HUES48 (cell line): ENCODE results near the gene PTPN3.

Experiments
- H3K27ac ChIP-seq: one replicate; pipeline ENCODE4 v1.7.0; 2013; ENCODE audit warnings: low read depth, low read length, inconsistent platforms
- H3K27me3 ChIP-seq: 2 replicates; pipeline ENCODE4 v1.6.1; 2013; ENCODE audit warnings: mild to moderate bottlenecking, low read length; ENCODE audit not compliant: control insufficient read depth, insufficient read depth
- H3K36me3 ChIP-seq: 2 replicates; pipeline ENCODE4 v1.6.1; 2013; ENCODE audit warnings: low read length; ENCODE audit not compliant: control insufficient read depth, insufficient read depth
- H3K4me1 ChIP-seq: 2 replicates; pipeline ENCODE4 v1.6.1; 2013; ENCODE audit warnings: mild to moderate bottlenecking, low read length; ENCODE audit not compliant: control insufficient read depth, insufficient read depth
- H3K4me3 ChIP-seq: 2 replicates; pipeline ENCODE4 v1.5.1; 2013; ENCODE audit warnings: mild to moderate bottlenecking, low read depth, low read length
- H3K9ac ChIP-seq: 2 replicates; pipeline ENCODE4 v1.6.1; 2013; ENCODE audit warnings: mild to moderate bottlenecking, low read depth, low read length, moderate library complexity
- H3K9me3 ChIP-seq: 2 replicates; pipeline ENCODE4 v1.6.1; 2013; ENCODE audit warnings: low read length; ENCODE audit not compliant: control insufficient read depth, insufficient read depth

PTPN3 gene

GRCh38 chr9:109488351-109488750 is 9.8 kb downstream of the PTPN3 start:
- Histone ChIP-seq H3K9ac (no peak overlapping the region), H3K4me3 (no peak overlapping the region), H3K36me3 (no peaks in the 10 kb centered on the region), H3K4me1 (no peaks in the 10 kb centered on the region), H3K27me3 (no peaks in the 10 kb centered on the region), H3K27ac (no peak overlapping the region), H3K9me3 (no peaks in the 10 kb centered on the region)

- Histone ChIP-seq H3K9me3 (no peaks in the 10 kb centered on the region), H3K36me3 (no peaks in the 10 kb centered on the region), H3K27me3 (no peaks in the 10 kb centered on the region), H3K4me1 (no peaks in the 10 kb centered on the region), H3K27ac (no peak overlapping the region), H3K4me3 (no peak overlapping the region), H3K9ac (no peak overlapping the region)
These were observed 10.9 kb downstream of the PTPN3 start for GRCh38 chr9:109487247-109487646.

- Histone ChIP-seq H3K4me3 (no peak overlapping the region), H3K27me3 (no peaks in the 10 kb centered on the region), H3K27ac (no peak overlapping the region), H3K9me3 (no peaks in the 10 kb centered on the region), H3K4me1 (no peaks in the 10 kb centered on the region), H3K36me3 (no peaks in the 10 kb centered on the region), H3K9ac (no peak overlapping the region)
These were observed 14.2 kb downstream of the PTPN3 start for GRCh38 chr9:109483744-109484429.

DNA sequence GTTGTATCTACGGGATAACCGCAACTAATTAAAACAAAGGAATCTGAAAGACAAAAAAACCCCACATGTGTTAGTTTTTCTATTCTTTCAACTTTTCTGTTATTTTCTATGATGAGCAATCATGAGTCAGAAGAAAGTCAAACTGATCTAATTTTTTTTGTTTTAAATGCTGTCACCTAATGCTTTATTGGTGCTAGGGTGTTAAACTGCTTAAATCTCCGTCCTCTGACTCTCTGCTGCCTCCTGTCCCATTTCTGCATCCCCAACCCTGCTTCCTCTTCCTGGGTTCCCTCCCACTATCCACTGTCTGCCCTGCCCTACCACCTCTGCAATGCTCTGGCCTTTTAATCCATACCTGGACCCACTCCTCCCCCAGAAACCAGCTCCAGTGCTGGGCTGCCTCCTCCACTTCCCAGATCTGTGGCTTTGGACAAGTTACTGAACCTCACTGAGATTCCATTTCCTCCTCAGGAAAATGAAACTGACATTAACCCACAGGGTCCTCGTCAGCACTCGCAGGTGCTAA is 15.7 kb downstream of the PTPN3 start:
- no peak overlapping the region for H3K4me3 ChIP-seq
- no peaks in the 10 kb centered on the region for H3K36me3 ChIP-seq
- H3K27ac ChIP-seq = no peak overlapping the region
- H3K27me3 ChIP-seq = no peaks in the 10 kb centered on the region
- H3K9ac ChIP-seq = no peak overlapping the region
- H3K4me1 ChIP-seq = no peaks in the 10 kb centered on the region
- H3K9me3 ChIP-seq = no peaks in the 10 kb centered on the region

- Histone ChIP-seq H3K9ac (no peak overlapping the region), H3K4me3 (no peak overlapping the region), H3K27ac (no peak overlapping the region), H3K9me3 (no peaks in the 10 kb centered on the region), H3K36me3 (no peaks in the 10 kb centered on the region), H3K27me3 (no peaks in the 10 kb centered on the region), H3K4me1 (no peaks in the 10 kb centered on the region)
These were observed 16.3 kb downstream of the PTPN3 start for GRCh38 chr9:109481856-109482255.

GRCh38 chr9:109479822-109480221 is 18.3 kb downstream of the PTPN3 start:
- H3K36me3 ChIP-seq = no peaks in the 10 kb centered on the region

DNA sequence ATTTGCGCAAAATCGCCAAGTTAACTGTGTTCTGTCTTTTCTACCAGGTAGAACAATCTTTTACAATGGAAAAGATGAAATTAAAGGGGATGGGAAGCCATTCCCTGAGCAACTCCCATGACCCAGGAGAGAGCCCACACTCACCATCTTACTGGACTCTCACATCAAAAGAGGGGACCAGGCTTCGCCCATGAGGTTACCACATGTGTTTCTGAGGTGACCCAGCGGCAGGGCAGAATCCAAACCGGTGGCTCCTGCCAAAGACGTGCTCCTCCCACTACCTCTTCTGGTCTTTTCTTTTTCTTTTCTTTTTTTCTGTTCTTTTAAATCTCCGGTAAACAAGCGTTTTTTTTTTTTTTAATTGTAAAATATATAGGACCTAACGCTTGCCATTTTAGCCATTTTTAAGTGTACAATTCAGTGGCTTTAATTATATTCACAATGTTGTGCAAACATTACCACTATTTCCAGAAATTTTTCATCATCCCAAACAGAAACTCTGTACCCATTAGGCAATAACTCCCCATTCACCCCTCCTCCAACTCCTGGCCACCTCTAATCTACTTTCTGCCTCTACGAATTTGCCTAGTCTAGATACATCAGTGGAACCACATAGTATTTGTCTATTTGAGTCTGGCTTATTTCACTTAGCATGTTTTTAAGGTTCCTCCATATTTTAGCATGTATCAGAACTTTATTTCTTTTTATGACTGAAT is 19.3 kb downstream of the PTPN3 start:
- H3K9ac ChIP-seq = no peak overlapping the region
- H3K27me3 ChIP-seq = no peaks in the 10 kb centered on the region
- H3K4me3 ChIP-seq = no peak overlapping the region
- no peaks in the 10 kb centered on the region for H3K36me3 ChIP-seq
- H3K9me3 ChIP-seq = no peaks in the 10 kb centered on the region
- H3K4me1 ChIP-seq = no peaks in the 10 kb centered on the region
- H3K27ac ChIP-seq = no peak overlapping the region

More at GRCh38 chr9:109479822-109480221, 18.3 kb downstream of the PTPN3 start:
- Histone ChIP-seq H3K27ac (no peak overlapping the region), H3K27me3 (no peaks in the 10 kb centered on the region), H3K4me1 (no peaks in the 10 kb centered on the region), H3K9me3 (no peaks in the 10 kb centered on the region), H3K9ac (no peak overlapping the region), H3K4me3 (no peak overlapping the region)

DNA sequence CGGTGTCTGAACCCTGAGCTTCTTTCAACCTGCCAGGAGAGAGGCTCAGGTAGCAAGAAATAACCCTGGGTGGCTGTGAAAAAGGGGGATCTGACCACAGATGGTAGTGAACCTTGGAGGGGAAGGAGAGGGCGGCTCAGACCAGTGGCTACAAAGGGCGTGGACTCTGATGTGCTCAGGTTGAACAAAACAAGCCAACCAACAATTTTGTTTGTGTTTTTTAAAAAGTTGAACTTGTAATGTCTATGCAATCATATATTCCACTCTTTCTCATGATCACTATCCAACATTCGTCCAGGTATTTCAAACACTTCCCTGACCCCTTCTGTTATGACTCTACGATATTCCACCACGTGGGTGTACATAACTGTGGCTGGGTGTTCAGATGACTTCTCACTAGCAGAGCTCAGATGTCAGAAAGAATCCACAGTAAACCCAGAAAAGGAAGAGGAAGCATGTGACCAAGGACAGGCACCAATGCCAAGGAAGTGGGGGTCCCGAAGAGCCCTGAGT is 20.0 kb downstream of the PTPN3 start:
- H3K27ac ChIP-seq = peak overlapping the region; percentile 47
- no peak overlapping the region for H3K9ac ChIP-seq
- no peak overlapping the region for H3K4me3 ChIP-seq
- no peaks in the 10 kb centered on the region for H3K27me3 ChIP-seq
- H3K9me3 ChIP-seq = no peaks in the 10 kb centered on the region
- H3K36me3 ChIP-seq = no peaks in the 10 kb centered on the region
- no peaks in the 10 kb centered on the region for H3K4me1 ChIP-seq

GRCh38 chr9:109477258-109478050 is 20.7 kb downstream of the PTPN3 start:
- Histone ChIP-seq H3K27me3 (no peaks in the 10 kb centered on the region), H3K4me1 (no peaks in the 10 kb centered on the region), H3K36me3 (no peaks in the 10 kb centered on the region), H3K27ac (peak overlapping the region; percentile 47), H3K4me3 (no peak overlapping the region), H3K9me3 (no peaks in the 10 kb centered on the region), H3K9ac (no peak overlapping the region)

DNA sequence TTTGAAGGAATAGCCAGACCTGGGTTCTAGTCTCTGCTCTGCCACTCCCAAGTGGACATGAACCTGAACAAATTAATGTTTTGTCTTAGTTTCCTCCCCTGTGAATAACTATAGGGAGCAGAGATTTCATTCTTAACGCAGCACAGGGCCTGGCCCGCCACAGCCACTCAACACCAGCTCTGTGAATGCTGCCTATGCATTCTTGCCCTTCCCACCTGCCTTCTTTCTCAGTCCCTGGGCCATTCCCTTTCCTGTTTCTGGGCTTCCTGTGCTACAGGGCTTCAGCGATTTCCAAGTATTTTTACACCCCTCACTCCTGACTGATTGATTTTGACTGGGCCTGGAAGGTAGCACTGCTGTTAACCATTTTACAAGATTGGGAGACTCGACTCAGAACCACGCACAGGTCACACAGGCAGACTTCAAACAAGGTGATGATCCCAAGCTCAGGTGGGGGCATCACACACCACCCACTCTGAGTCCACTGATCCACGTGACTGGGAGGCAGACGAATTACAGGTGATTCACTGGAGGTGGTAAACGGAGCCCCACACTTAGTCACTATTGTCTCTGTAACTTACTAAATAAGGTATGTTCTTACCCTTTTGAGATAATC is 21.4 kb downstream of the PTPN3 start:
- peak overlapping the region; percentile 33 for H3K27ac ChIP-seq
- no peak overlapping the region for H3K9ac ChIP-seq
- no peaks in the 10 kb centered on the region for H3K9me3 ChIP-seq
- H3K36me3 ChIP-seq = no peaks in the 10 kb centered on the region
- H3K27me3 ChIP-seq = no peaks in the 10 kb centered on the region
- no peak overlapping the region for H3K4me3 ChIP-seq
- H3K4me1 ChIP-seq = no peaks in the 10 kb centered on the region
